Measurements from ENCODE around the gene UQCC5.
"Not testable (repeated sequence)": the region's sequence is repeated elsewhere in the genome, so short reads cannot be mapped to it uniquely, and the experiment has no call there.

Gene UQCC5

DNA sequence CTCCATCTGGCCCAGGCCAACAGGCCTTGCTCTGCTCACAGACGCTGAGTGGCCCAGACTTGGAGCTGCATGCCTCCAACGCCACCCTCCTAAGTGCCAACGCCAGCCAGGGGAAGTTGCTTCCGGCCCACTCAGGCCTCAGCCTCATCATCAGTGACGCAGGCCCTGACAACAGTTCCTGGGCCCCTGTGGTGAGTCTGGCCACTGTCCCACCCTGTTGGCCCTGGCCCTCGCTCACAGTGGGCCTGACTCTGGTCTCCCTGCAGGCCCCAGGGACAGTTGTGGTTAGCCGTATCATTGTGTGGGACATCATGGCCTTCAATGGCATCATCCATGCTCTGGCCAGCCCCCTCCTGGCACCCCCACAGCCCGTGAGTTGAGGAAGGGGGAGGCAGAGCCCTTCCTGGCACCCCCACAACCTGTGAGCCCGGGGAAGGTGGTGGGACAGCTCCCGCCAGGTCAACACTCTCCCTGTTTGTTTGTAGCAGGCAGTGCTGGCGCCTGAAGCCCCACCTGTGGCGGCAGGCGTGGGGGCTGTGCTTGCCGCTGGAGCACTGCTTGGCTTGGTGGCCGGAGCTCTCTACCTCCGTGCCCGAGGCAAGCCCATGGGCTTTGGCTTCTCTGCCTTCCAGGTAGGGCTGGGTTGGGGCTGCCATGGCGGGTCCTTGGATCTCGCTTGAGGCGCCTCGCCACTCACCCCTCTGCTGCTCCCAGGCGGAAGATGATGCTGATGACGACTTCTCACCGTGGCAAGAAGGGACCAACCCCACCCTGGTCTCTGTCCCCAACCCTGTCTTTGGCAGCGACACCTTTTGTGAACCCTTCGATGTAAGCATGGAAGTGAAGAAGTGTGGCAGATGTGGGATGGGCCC lies 12.8 kb upstream of the UQCC5 start:
- peak in 2 of 5 experiments; percentile 3 to 5 for DNase-seq

DNA sequence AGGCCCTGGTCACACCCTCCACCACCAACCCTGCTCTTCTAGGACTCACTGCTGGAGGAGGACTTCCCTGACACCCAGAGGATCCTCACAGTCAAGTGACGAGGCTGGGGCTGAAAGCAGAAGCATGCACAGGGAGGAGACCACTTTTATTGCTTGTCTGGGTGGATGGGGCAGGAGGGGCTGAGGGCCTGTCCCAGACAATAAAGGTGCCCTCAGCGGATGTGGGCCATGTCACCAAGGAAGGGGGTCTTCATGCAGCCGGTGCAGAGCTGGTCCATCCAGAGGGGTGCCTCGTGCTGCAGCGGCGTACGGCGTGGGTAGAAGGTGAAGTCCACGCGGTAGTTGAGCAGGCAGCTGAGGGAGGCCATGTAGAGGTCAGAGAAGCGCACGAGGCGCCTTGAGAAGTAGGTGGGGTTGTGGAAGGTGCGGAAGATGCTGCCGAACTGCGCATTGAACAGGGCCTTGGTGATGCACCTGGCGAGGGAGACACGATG lies 12.1 kb upstream of the UQCC5 start:
- DNase-seq = peak in 2 of 5 experiments; percentile 2 to 6

DNA sequence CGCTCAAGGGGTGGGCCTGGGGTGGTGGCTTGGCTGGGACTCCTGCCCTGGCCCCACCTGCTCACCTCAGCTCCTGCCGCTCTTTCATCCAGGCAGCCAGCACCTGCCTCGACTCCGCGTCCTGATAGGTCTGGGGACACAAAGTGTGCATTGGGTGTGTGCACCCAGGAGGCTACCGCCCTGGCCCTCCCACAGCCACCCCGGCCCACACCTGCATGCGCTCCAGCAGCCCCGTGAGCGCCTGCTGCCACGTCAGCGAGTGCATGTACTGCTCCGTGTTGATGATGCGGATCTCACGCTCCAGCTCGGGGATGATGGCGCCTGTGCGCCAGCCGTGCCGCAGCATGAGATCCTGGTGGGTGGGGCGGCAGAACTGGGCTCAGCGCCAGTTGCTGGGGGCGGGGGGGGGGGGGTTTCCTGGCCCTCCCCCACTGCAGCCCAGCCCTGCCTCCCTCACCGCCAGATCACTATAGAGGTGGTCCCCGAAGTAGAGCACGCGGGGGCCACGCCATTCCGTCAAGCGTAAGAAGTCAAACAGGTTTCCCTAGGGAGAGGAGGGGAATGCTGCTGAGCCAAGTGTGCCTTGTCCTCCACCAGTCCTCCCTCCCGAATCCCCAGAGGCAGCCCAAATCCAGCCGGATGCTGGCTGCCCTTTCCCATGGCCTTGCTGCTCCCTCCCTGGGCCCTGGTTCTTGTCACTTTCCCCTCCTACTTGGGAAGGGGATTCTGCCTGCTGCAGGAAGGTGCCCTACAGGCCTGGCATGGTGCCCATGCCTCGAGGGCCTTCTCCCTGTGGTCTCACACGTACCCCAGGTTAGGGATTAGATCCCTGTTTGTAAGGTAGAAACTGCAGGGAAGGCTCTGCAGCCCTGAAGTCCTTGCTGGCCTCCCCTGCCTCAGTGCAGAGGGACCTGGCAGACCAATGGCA lies 11.4 kb upstream of the UQCC5 start:
- peak in 2 of 5 experiments; percentile 2 to 5 for DNase-seq

DNA sequence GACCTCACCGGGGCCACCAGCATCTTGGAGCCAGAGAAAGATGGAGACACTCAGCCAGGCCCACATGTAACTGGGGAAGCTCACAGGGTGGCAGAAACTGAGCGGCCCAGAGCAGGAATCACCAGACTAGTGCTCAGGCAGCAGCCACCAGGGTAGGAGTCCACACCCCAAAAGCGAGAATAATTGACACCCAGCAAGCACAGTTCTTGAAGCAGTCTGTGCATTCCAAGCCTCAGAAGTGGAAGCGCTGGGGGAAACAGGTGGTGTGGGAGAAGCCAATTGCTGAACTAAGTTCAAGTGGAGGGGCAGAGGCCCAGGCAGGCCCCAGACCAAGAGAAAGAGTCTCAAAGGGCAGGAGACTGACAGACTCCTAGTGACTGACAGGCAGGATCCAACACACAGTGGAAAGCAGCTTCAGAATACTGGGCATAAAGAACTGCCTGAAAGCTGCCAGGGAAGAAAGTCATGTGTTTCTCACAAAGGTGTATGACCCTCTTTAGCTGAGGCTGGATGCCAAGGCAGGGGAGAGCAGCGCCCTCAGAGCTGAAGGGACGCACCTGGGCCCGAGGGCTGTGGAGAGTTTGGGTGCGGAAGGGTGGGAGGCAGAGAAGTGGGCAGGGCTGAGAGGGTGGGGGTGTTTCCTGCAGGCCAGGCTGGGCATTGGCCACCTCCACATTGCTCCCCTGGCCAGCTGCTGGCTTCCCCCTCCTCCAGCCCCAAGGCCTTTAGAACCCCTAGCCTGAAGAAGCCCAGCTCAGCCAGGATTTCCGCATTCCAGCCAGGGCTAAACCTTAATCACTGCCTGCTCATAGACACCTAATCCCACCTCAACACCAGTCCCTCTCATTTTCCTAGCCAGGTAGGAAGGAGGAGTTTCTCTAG lies 10.5 kb upstream of the UQCC5 start:
- no peak for DNase-seq

DNA sequence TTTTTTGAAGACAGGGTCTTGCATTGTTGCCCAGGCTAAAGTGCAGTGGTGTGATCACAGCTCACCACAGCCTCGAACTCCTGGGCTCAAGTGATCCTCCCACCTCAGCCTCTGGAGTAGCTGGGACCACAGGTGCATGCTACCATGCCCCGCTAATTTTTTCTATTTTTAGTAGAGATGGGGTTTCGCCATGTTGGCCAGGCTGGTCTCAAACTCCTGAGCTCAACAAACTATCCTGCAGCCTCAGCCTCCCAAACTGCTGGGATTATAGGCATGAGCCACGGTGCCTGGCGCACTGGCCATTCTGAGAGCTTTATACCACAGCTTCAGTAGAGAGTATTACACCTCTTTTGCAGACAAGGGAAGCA lies 9.8 kb upstream of the UQCC5 start:
- DNase-seq = not testable (repeated sequence)

DNA sequence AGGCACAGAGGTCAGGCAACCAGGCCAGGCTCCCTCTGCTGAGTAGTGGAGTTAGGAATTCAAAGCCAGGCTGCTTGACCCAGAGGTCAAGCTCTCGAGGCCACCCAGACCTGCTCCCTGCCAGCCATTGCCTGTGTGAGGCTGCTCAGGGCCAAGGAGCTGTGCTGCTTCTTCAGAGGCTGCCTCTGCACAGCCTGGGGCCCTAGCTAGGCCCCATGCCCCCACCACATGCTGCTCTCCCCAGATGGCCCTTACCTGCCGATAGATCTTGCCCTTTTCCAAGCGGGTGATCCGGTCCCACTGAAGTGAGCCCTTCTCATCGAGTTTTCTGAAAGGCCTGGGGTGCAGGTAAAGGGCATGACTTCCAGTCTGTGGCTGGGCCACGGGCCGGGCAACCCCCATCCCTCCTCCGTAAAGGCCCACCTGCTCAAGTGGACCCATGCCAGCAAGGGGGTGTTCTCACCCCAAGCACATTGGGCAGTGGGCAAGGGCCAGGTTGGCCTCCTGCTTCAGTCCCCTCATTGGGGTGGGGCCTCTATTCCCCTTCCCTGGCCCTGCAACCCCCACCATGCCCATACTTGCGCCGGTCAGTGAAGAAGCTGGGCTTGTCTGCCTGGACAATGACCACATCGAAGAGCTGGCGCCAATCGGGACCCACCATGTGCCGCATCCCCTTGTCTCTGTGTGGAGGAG lies 9.2 kb upstream of the UQCC5 start:
- DNase-seq = peak in 1 of 5 experiments; percentile 1

DNA sequence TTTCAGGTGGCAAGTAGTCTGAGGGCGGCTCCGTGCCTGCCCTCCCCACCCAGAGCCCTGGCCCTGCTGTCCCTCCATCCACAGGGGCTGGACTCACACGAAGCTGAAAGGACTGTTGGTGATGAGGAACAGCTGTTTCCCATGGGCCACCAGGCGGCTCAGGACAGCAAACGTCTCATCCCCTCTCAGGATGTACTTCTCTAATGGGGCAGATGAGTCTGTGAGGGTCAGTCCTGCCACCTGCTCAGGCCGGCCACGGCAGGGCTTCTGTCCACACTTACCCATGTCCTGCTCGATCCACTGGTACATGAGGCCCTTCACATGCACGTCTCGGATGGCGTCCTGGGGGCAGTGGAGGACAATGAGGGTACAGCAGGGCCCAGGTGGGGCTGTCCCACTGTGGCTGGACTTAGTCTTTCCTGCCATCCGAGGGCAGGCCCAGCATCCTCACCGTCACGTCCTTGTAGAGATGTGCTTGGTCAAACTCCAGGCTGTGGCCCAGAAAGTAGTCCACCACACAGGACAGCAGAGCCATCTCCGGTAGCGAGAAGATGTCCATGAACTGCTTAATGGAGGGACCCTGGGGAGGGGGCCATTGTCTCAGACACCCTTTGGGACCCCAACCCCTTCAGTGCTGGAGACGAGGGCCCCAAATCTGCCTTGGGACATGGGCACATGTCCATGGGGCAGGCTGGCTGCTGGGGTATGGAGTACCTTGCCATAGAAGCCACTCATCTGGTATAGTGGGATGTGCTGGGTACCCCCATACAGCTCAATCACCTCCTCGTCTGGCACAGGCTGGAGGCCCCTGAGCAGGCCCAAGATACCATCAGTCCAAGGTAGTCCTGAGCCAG lies 8.4 kb upstream of the UQCC5 start:
- no peak for DNase-seq

DNA sequence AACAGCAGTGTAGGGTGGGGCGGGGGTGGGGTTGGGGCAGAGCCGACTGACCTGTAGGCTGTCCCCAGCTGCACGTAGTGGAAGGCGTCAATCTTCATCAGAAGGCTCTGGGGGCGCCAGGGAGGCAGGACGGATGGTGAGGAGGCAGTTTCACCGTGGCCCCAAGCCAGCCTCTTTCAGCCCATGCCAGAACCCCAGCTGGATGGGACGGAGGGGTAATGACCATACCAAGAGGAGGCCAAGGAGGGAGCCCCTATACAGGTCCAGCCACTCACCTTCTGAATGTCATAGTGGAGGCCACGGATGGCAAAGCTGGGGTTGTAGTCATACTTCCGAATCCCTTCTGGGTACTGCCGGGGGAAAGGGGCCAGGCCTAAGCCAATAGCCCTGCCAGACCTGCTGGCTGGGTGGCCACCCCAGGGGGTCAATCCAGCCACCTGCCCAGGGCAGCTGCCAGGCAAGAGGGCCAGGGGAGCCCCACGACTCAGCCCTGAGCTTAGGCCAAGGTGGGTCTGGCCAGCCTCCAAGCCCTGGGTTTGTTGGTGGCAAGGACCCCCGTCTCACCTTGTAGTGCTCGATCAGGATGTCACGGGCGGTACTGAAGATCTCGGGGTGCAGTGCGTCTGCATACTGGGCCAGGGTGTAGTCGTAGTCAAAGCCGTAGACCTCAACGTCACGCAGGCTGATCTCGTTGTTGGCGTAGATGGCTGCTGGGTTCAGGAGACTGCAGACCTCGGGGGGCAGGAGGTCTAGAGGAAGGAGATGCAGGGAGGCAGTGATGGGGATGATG lies 7.6 kb upstream of the UQCC5 start:
- no peak for DNase-seq

DNA sequence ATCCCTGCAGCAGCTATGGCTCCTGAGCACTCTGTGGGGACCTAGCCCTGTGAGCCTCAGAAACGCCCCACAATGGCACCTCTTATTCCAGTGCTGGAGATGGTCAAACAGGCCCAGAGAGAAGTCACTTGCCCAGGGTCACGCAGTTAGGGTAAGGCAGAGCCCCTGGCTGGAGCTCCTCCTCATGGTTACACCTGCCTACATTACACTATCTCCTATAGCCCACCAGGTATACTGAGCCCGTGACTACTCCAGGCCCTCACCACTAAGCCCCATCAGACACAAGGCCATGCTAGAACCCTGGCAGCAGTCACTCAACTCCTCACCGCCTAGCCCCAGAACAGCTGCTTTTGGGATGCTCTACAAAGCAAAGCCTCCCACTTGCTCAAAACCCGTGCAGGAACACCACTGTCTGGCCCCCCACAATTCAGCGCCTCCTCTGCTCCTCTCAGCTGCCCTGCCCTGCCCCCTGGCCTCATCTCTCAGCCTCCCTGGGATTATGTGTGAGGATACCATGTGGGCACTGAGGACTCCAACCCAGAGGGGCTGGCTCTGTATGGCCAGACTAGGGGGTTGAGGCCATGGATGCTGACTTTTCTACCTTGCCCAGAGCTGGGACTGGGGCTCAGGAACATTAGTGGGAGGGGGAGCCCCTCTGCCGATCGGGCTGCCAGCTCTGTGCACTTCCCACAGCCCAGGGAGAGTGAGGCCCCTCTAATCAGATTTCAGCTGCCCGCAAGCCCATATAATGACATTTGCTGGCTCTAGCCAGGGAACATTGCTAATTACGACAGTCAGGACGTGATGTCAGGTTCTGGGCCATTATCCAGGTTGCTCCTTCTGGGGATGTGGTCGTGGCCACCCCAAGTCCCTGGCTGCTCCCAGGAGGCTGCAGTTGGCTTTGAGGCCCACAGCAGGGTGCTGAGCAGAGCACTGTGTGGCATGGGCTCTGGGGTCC lies 6.8 kb upstream of the UQCC5 start:
- no peak for DNase-seq

DNA sequence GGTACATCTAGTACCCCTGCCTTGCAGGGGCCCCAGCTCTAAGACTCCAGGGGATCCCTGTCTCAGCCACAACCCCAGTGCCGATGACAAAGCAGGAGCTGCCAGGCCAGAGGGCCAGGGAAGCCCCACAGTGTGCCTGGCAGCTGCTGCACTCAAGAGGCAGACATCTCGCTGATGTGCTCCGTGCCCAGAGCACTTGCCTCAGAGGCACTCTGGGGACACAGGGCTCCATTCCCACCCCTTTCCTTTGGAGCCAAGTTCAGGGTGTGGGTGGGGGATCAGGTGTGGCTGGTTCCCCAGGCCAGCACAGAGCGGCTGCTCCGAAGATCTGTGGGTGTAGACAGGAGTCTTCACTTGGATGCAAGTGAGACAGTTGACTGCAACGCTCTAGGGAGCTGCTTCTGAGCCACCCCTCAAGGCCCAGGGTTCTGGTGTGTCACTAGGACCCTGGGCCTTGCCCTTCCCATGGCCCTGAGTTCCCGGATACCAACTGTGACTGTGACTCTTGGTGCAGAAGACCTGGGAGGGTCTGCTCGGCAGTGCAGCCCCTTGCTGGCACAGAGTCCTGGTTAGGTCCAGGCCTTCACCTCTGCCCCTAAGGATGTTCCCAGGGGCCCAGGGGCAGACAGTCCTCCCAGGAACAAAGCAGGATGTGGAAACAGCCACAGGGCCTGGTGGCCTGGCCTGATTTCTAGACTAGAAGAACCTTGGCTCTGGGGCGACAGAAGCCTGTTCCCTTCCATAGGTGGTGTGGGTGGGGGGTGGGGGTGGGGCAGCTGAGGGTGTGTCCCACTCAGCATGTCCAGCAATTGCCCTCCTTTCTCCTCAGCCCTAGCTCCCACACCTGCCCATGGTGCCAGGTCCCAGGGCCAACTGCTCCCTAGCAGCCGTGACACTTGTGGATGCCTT lies 5.2 kb upstream of the UQCC5 start:
- no peak for DNase-seq

DNA sequence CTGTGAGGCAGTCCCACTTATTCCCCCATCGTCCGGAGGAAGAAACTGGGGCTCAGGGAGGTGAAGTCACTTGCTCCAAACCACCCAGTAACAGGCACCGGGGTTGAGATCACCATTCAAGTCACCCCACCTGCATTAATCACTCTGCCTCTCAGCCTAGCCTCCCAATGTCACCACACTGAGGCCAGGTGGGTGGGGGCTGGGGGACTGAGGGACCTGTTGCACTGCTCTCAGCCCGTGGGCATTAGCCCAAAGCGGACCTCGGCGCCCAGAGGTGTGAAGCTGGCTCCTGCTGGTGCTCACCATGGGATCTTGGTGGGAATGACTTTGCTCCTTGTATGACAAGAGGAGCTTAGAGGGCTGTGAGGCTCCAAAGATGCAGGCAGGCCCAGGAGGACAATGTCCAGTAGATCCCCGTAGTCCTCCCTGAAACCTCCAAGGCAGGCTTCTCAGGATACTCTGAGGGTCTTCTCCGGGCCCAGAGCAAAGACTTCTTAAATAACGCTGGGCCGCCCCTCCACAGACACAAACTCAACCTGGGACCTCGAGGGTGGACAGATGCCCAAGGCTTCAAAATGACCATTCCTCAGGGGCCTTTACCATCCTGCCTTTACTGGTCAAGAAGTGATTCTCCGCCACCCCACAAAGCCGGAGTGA lies 4.4 kb upstream of the UQCC5 start:
- DNase-seq = no peak

DNA sequence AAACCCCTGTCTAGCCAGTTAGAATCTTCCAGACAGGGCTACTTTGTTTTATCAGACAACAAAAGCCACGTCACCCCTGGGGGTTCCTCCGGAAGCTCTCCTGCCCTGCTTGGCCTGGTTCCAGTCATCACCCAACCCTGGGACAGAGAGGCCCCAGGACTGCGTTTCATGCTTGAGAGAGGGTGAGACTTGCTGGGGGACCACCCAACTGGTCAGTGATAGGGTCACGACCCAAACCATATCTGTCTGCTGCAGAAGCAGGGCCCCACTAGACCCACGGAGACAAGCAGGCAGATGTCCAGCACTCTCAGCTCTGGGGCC lies 3.9 kb upstream of the UQCC5 start:
- peak in 2 of 5 experiments; percentile 34 to 62 for DNase-seq

DNA sequence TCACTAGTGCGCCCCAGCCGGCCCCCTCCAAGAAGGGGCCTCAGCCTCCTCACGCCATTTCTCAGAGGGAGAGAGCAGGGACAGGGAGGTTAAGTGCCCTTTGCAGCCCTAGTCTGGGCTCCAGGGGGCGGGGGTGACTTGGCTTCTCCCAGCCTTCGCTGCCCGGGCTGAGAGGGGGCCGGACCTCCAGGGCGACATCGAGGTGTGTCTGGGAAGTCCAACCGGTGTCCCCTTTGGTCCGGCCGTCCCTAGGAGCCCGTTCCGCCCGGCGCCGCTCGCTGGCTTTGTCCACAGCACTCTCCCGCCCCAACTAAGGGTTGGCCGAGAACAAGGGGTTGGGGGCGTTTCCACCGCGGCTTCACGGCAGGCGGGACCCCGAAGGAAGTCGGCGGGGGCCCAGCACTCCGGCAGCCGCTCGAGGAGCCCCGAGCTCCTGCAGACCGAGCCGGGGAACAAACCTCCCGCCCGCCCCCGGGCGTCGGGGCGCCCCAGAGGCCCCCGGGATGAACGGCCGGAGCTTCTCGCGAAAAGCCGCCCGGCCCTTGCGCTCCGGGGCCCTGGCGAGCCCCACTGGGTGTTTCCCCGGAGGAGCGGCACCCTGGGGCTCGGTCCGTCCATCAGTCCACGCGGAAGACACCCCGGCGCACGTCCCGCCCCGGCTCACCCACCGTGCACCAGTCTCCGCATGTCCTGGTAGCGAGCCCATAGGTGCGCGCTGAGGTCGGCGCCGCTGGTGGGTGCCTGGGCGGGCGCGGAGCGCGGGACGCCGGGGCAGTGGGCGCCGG lies 3.4 kb upstream of the UQCC5 start:
- peak in 2 of 5 experiments; percentile 13 to 40 for DNase-seq

DNA sequence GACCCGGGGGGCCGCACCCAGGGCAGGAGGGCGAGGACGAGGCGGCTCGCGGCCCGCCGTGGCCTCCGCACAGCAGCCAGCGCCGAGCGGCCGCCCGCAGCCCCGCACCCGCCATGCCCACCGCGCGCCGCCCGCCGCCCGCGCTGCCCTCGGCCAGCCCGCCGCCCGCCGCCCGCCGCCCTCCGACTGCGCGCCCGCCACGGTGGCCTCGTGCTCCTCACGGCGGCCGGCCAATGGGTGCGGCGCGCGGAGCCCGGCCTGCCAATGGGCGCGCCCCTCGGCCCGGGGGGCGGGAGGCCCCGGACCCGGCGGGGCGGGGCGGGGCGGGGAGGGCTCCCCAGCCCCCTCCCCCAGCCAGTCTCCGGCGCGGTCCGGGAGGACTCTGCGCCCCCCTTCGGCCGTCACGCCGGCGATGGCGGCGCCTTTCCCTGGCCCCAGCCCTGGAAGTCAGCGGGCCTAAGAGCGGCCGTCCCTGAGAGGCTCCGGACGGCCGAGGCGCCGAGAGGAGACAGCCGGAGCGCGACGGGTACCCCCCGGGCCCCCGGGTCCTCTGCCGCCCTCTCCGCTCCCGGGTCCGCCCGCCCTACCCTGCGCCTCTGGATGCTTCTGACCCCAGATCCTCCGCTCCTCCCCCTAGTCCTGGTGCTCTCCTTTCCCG lies 2.7 kb upstream of the UQCC5 start, which contains the start of gene NT5DC2:
TSS of gene NT5DC2 (minus strand) at position 235 of the 658 bp plus-strand sequence. CDS start at position 115, 120 bp downstream.
- DNase-seq = peak; percentile 45 to 84 (median 52)

All from T-helper 2 cell (primary cell).